Tibial nerve (tissue), 4 donors: ENCODE measurements around the gene ZSCAN22. TPM values are rescaled to one million over a fixed set of nuclear protein-coding genes. Genes with fewer than 3 reads are reported as not detected.
"Not testable (repeated sequence)": the region's sequence is repeated elsewhere in the genome, so short reads cannot be mapped to it uniquely, and the experiment has no call there.

Experiments used
- DNase-seq, 2 donors: peaks; one replicate each; pipeline ENCODE4 v3.0.0-alpha.2; 2019; ENCODE audit warnings: low spot score in 2 of 2
- H3K27ac ChIP-seq, 4 donors: fragments of 200-600 bp; sonication (generic) in 3 of 4; one replicate each; pipeline ENCODE4 v1.5.1; 2017 to 2019; ENCODE audit warnings: mild to moderate bottlenecking in 1 of 4
- H3K27me3 ChIP-seq, 2 donors: fragments of 200-600 bp; sonication (generic) in 1 of 2; one replicate each; pipeline versions ENCODE4 v1.5.1 to v1.6.0; 2017 to 2019
- H3K36me3 ChIP-seq, 3 donors: fragments of 200-600 bp; sonication (generic); one replicate each; pipeline ENCODE4 v1.5.1; 2018 to 2019
- H3K4me1 ChIP-seq, 4 donors: fragments of 200-600 bp; sonication (generic) in 3 of 4; one replicate each; pipeline ENCODE4 v1.5.1; 2017 to 2019
- H3K4me3 ChIP-seq, 4 donors: fragments of 200-600 bp; sonication (generic) in 3 of 4; one replicate each; pipeline ENCODE4 v1.5.1; 2017 to 2019; ENCODE audit warnings: mild to moderate bottlenecking in 1 of 4, moderate library complexity in 1 of 4
- H3K9me3 ChIP-seq, 4 donors: fragments of 200-600 bp; sonication (generic) in 3 of 4; one replicate each; pipeline ENCODE4 v1.5.1; 2017 to 2019
- EP300 ChIP-seq, 2 donors: sonication (generic); formaldehyde crosslinking; IDR thresholded peaks; one replicate each; pipeline ENCODE4 v1.6.1; 2017; ENCODE audit warnings: antibody characterized with exemption in 2 of 2, mild to moderate bottlenecking in 1 of 2
- POLR2A ChIP-seq, 2 donors: fragments of 450-650 bp; IDR thresholded peaks; one replicate each; pipeline ENCODE4 v1.6.1; 2017; ENCODE audit warnings: antibody characterized with exemption in 2 of 2, mild to moderate bottlenecking in 2 of 2, moderate library complexity in 2 of 2
- WGBS, 2 donors: methylation state at CpG; one replicate each; pipeline ENCODE4 v1.1.5; 2018; 5-methylcytosine and 5-hydroxymethylcytosine counted together
- total RNA-seq, 4 donors: library from RNA; depleted of rRNA; stranded (reverse); fragments of >200 nt; gene quantifications; one replicate each; pipeline ENCODE4 v1.1.0, GENCODE V29; 2016
- TF ChIP-seq, protein P1 (sequence below), 5 experiments: fragments of 200-600 bp in 3 of 5; fragments of 450-650 bp in 2 of 5; sonication (generic) in 3 of 5; IDR thresholded peaks; one replicate each; pipeline ENCODE4 v1.5.1; 2016 to 2019; ENCODE audit warnings: antibody characterized with exemption in 5 of 5, mild to moderate bottlenecking in 3 of 5, moderate library complexity in 2 of 5

The ZSCAN22 gene
- total RNA-seq, 4 donors from 2014 or later = 2.2 to 4.8 (median 4.2) TPM

DNA sequence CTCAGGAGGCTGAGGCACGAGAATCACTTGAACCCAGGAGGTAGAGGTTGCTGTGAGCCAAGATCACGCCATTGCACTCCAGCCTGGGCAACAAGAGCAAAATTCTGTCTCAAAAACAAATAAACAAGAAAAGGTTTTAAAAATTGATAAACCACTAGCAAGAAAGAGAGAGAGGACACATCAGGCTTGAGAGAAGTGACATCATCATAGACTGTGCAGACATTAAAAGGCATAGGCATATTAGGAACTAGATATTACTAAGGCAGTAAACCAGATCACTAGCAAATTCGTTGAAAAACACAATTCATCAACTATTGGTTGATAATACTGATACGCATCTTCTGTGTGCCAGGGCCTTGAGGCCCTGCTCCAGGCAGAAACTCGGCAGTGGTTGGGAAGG lies 18.8 kb downstream of the ZSCAN22 start:
- H3K4me3 ChIP-seq = no peak overlapping the region
- peaks cover 0 to 37% (median 6%) of the 10 kb centered on the region in 4 donors for H3K4me1 ChIP-seq
- peaks cover 0 to 4% of the 10 kb centered on the region in 2 donors for H3K27me3 ChIP-seq
- no peak for DNase-seq
- H3K27ac ChIP-seq = no peak overlapping the region
- H3K36me3 ChIP-seq = peaks cover 0 to 29% (median 0%) of the 10 kb centered on the region in 3 donors
- H3K9me3 ChIP-seq = peaks cover 0 to 2% (median 0%) of the 10 kb centered on the region in 4 donors
- TF ChIP-seq EP300 (IDR thresholded peaks at IDR 0.05) (no peak), POLR2A (IDR thresholded peaks at IDR 0.05) (no peak)
- TF ChIP-seq, protein P1, sequence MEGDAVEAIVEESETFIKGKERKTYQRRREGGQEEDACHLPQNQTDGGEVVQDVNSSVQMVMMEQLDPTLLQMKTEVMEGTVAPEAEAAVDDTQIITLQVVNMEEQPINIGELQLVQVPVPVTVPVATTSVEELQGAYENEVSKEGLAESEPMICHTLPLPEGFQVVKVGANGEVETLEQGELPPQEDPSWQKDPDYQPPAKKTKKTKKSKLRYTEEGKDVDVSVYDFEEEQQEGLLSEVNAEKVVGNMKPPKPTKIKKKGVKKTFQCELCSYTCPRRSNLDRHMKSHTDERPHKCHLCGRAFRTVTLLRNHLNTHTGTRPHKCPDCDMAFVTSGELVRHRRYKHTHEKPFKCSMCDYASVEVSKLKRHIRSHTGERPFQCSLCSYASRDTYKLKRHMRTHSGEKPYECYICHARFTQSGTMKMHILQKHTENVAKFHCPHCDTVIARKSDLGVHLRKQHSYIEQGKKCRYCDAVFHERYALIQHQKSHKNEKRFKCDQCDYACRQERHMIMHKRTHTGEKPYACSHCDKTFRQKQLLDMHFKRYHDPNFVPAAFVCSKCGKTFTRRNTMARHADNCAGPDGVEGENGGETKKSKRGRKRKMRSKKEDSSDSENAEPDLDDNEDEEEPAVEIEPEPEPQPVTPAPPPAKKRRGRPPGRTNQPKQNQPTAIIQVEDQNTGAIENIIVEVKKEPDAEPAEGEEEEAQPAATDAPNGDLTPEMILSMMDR (IDR thresholded peaks at IDR 0.05) = no peak
- 75 to 76% methylated on average over 5 of the region's 5 CpGs for WGBS, 2 donors

DNA sequence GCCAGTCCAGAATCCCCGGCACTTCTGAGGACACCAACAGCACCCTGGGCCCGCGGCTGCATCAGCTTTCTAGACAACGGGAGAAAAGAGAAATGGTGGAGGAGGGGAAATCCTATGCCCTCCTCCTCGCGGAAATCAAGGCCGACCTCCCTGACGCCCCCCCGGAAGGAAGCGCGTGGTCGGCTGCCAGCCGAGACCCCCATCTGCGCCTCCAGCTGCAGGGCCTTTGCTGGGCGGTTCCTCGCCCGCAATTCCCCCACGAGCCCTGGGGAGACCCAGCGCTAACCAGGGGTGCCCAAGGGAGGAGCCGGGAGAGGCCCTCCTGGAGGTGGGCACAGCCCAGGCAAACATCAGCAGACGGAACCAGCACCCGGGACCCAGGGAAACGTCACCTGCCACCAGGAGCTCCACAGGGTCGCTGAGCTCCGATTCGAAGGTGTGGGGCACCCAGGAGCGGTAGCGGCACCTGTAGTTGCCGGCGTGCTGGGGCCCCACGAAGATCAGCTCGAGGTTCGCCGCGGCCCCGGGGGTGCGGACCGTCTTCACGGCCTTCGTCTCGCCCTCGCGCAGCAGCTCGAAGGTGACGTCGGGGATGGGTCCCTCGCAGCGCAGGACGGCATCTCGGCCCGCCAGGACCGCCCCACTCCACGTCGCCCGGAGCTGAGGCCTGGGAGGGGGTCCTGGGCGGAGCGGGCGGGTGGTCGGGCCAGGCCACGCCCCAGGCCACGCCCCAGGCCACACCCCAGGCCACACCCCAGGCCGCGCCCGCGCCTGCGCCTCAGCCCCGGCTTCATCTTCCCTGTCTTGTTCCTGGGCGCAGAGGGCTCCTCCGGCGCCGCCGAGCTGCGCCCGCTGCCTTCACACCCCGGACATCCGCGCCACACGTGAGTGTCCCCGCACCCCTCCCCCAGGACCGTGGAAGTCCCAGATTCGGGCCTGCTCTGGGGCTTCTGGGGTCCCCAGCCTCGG lies 20.5 kb downstream of the ZSCAN22 start:
- Histone ChIP-seq H3K36me3 (peaks cover 0 to 22% (median 0%) of the 10 kb centered on the region in 3 donors), H3K27me3 (peaks cover 0 to 4% of the 10 kb centered on the region in 2 donors), H3K4me3 (peak overlapping the region; percentile 41 to 89 (median 65)), H3K9me3 (peaks cover 0 to 2% (median 0%) of the 10 kb centered on the region in 4 donors), H3K27ac (peak overlapping the region; percentile 59 to 99 (median 87)), H3K4me1 (peaks cover 0 to 42% (median 7%) of the 10 kb centered on the region in 4 donors)
- WGBS, 2 donors = 1 to 2% methylated on average over 34 to 61 of the region's 82 CpGs
- TF ChIP-seq, protein P1 (IDR thresholded peaks at IDR 0.05) = no peak
- TF ChIP-seq EP300 (IDR thresholded peaks at IDR 0.05) (peak in 1 of 2 donors; percentile 69), POLR2A (IDR thresholded peaks at IDR 0.05) (peak; percentile 14 to 48)
- peak; percentile 15 to 21 for DNase-seq

DNA sequence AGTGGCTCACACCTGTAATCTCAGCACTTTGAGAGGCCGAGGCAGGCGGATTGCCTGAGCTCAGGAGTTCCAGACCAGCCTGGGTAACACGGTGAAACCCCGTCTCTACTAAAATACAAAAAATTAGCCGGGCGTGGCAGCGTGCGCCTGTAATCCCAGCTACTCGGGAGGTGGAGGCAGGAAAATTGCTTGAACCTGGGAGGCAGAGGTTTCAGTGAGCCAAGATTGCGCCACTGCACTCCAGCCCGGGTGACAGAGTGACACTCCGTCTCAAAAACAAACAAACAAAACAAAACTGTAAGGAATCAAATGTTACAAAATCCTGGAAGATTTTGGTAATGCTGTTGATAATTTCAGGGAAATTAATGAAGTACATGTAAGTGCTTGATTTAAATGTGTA lies 21.3 kb downstream of the ZSCAN22 start:
- WGBS, 2 donors = 14% methylated on average over 12 of the region's 12 CpGs

DNA sequence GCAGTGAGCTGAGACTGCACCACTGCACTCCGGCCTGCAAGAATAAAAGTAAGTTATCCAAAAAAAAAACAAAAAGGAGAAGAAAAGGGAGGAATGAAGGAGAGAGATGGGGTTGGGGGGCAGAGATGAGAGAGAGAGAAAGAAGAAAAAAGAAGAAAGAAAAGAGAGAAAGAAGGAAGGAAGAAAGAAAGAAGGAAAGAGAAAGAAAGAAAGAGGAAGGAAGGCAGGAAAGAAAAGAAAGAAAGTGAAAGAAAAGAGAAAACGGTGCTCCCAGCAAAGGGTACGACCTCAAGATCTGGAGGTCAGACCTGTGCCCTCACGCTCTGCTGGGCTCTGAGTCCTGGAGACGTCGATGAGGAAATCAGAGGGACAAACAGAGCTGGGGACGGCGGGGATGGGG lies 22.8 kb downstream of the ZSCAN22 start:
- no peak for TF ChIP-seq POLR2A (IDR thresholded peaks at IDR 0.05)
- H3K36me3 ChIP-seq = peaks cover 0 to 34% (median 0%) of the 10 kb centered on the region in 3 donors
- WGBS, 2 donors = 57 to 58% methylated on average over 8 of the region's 8 CpGs
- no peak overlapping the region for H3K27ac ChIP-seq
- H3K4me3 ChIP-seq = no peak overlapping the region
- no peaks in the 10 kb centered on the region for H3K9me3 ChIP-seq
- no peak for DNase-seq
- peaks cover 0 to 4% of the 10 kb centered on the region in 2 donors for H3K27me3 ChIP-seq
- peaks cover 0 to 42% (median 7%) of the 10 kb centered on the region in 4 donors for H3K4me1 ChIP-seq

More for the DNA sequence above, 21.3 kb downstream of the ZSCAN22 start:
- DNase-seq, H3K9me3 ChIP-seq, H3K27me3 ChIP-seq: not testable (repeated sequence)
- Histone ChIP-seq H3K4me1 (peaks cover 0 to 42% (median 7%) of the 10 kb centered on the region in 4 donors), H3K27ac (peak overlapping the region in 3 of 4 donors; percentile 23 to 99 (median 85)), H3K4me3 (peak overlapping the region; percentile 41 to 89 (median 65)), H3K36me3 (peaks cover 0 to 22% (median 0%) of the 10 kb centered on the region in 3 donors)

DNA sequence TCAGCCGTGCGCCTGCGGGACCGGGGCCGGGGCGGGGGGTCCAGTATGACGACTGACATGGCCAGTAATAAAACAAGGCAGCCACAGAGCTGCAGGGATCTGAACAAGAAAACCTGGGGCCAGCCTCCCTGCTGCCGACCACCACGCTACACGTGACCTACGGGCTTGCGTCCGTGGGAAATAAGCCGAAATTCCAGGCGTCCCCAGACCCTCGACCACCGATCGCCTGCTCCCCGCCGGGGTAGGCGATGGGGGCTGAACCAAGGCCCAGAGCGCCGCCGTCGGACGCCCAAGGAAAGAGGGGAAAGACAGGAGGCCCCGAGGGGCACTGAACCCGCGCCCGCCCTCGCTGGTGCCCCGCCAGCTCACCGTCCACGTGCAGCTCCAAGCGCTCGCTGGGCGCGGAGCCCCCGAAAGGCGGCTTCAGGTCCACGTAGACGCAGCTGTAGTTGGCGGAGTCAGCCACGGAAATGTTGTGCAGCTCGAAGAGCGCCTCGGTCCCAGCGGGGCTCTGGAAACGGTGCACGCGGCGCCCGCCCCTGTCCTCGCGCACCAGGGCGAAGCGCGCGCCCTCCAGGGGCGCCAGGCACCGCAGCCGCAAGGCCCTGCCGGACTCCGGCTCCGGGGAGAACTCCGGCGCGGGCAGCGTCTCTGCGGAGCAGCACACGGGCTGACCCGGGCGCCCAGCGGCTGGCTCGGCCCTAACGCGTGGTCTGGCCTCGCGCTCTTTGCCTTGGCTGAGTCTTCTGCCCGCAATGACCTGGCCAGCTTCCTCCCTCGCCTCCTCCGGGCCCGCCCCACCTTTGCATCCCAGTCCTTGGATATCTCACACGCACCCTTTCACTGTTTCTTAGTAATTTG lies 23.4 kb downstream of the ZSCAN22 start:
- WGBS, 2 donors = 40 to 47% methylated on average over 53 to 72 of the region's 84 CpGs
- TF ChIP-seq POLR2A (IDR thresholded peaks at IDR 0.05) (no peak), EP300 (IDR thresholded peaks at IDR 0.05) (no peak)
- no peak overlapping the region for H3K27ac ChIP-seq
- peaks cover 0 to 42% (median 7%) of the 10 kb centered on the region in 4 donors for H3K4me1 ChIP-seq
- no peak for DNase-seq
- no peak overlapping the region for H3K4me3 ChIP-seq
- H3K9me3 ChIP-seq = no peaks in the 10 kb centered on the region
- H3K27me3 ChIP-seq = peaks cover 0 to 4% of the 10 kb centered on the region in 2 donors
- peaks cover 0 to 34% (median 0%) of the 10 kb centered on the region in 3 donors for H3K36me3 ChIP-seq

DNA sequence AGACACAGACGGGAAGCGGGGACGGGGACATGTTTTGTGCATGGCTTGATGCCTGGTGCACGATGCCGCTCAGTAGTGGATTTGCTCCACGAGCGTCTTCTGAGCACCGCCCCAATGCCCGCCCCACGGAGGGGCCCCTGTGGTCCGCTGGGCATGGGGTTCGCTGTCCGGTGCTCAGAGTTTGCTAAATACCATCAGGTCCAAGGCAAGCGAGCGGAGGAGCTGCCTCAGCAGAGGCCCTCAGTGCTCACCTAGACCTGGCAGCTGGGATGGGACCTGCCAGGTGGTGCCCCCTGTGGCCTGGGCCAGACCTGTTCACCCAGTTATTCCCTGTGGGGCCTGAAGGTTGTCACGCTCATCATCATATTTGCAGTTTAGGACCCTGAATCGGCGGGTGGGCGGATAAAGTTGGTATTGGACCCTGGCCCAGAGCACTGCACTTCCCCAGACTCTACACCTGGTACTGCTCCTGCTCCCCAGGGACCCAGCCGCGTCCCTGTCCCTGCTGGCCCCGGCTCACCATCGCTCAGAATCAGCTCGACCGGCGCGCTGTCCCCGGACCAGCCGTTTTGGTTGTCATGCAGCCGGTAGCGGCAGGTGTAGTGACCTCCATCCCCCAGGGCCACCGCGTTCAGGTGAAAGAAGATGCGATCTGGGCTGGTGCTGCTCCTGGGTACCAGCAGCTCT lies 24.2 kb downstream of the ZSCAN22 start:
- Histone ChIP-seq H3K4me3 (no peak overlapping the region), H3K27ac (no peak overlapping the region), H3K36me3 (peaks cover 0 to 34% (median 0%) of the 10 kb centered on the region in 3 donors), H3K27me3 (peaks cover 0 to 10% of the 10 kb centered on the region in 2 donors), H3K4me1 (peaks cover 0 to 43% (median 8%) of the 10 kb centered on the region in 4 donors), H3K9me3 (peaks cover 0 to under 1% (median 0%) of the 10 kb centered on the region in 4 donors)
- no peak for DNase-seq
- TF ChIP-seq, protein P1 (IDR thresholded peaks at IDR 0.05) = no peak
- no peak for TF ChIP-seq EP300 (IDR thresholded peaks at IDR 0.05)
- TF ChIP-seq POLR2A (IDR thresholded peaks at IDR 0.05) = no peak
- 77 to 82% methylated on average over 25 to 32 of the region's 34 CpGs for WGBS, 2 donors
